Tibial nerve (tissue), 4 donors: ENCODE results near the gene WNT5A.

Source experiments
- CTCF ChIP-seq, 5 experiments: fragments of 200-600 bp in 3 of 5; fragments of 450-650 bp in 2 of 5; sonication (generic) in 3 of 5; IDR thresholded peaks; one replicate each; pipeline ENCODE4 v1.5.1; 2016 to 2019; ENCODE audit warnings: antibody characterized with exemption in 5 of 5, mild to moderate bottlenecking in 3 of 5, moderate library complexity in 2 of 5
- EP300 ChIP-seq, 2 donors: sonication (generic); formaldehyde crosslinking; IDR thresholded peaks; one replicate each; pipeline ENCODE4 v1.6.1; 2017; ENCODE audit warnings: antibody characterized with exemption in 2 of 2, mild to moderate bottlenecking in 1 of 2

GRCh38 chr3:55458181-55458790 is 28.8 kb downstream of the WNT5A start:
- TF ChIP-seq CTCF (IDR thresholded peaks at IDR 0.05) (no peak), EP300 (IDR thresholded peaks at IDR 0.05) (no peak)
